PFSK-1 (cell line): ENCODE data around the gene ATP1A1.

Experiments
- FOXP2 ChIP-seq: optimal IDR thresholded peaks from 2 replicates; pipeline ENCODE3; 2011; ENCODE audit warnings: borderline replicate concordance, control low read depth, inconsistent platforms; ENCODE audit not compliant: insufficient read depth; ENCODE audit errors: extremely low read length, extremely low read depth
- POLR2AphosphoS5 ChIP-seq: IDR thresholded peaks from 2 replicates; pipeline ENCODE4 v1.6.1; 2012; ENCODE audit warnings: low read depth, mild to moderate bottlenecking, control low read depth, low read length, moderate library complexity
- SIN3A ChIP-seq: IDR thresholded peaks from 2 replicates; pipeline ENCODE4 v1.6.1; 2012; ENCODE audit warnings: mild to moderate bottlenecking, low read length, moderate library complexity, borderline replicate concordance; ENCODE audit not compliant: insufficient read depth
- TF ChIP-seq, protein P1 (sequence below), 2 experiments: IDR thresholded peaks; 2 replicates each; pipeline versions ENCODE4 v1.6.1 to v1.8.0; 2011 to 2012; ENCODE audit warnings: low read depth in 2 of 2, low read length in 2 of 2, control low read depth in 1 of 2, inconsistent platforms in 1 of 2, mild to moderate bottlenecking in 1 of 2, moderate library complexity in 1 of 2; ENCODE audit not compliant: insufficient read depth in 1 of 2

DNA sequence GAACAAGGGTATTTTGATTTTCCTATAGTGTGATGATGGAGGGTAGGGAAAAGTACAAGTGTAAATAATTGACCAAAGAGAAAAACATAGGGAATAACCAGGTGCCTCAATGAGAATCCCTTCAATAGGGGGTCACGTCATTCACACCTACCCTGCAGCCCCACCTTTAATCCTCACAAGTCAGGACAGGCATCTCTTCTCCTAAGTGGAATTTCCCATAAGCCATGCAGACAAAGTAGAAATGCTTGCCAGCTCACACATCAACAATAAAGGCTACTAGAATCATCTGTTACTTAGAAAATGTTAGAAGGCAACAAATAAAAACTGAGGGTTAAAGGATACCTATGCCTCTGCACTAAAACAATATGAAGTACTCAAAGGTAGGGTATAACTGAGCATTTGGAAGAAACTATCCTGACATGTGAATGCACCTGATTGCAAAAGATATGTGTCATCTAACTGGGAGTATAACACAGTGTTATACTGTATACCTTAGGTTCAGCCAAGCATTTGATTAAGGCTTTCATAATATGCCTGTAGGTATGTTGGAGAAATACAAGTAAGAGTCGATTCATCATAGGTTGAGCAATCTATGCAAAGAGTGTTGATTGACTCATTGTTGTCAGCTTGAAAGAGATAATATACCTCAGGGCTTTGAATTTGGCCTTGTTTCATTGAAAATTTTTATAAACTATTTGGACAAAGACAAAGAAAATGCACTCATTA, 32.4 kb upstream of the ATP1A1 start:
- TF ChIP-seq POLR2AphosphoS5 (no peak), SIN3A (no peak), FOXP2 (no peak)
- TF ChIP-seq, protein P1, sequence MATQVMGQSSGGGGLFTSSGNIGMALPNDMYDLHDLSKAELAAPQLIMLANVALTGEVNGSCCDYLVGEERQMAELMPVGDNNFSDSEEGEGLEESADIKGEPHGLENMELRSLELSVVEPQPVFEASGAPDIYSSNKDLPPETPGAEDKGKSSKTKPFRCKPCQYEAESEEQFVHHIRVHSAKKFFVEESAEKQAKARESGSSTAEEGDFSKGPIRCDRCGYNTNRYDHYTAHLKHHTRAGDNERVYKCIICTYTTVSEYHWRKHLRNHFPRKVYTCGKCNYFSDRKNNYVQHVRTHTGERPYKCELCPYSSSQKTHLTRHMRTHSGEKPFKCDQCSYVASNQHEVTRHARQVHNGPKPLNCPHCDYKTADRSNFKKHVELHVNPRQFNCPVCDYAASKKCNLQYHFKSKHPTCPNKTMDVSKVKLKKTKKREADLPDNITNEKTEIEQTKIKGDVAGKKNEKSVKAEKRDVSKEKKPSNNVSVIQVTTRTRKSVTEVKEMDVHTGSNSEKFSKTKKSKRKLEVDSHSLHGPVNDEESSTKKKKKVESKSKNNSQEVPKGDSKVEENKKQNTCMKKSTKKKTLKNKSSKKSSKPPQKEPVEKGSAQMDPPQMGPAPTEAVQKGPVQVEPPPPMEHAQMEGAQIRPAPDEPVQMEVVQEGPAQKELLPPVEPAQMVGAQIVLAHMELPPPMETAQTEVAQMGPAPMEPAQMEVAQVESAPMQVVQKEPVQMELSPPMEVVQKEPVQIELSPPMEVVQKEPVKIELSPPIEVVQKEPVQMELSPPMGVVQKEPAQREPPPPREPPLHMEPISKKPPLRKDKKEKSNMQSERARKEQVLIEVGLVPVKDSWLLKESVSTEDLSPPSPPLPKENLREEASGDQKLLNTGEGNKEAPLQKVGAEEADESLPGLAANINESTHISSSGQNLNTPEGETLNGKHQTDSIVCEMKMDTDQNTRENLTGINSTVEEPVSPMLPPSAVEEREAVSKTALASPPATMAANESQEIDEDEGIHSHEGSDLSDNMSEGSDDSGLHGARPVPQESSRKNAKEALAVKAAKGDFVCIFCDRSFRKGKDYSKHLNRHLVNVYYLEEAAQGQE (IDR thresholded peaks at IDR 0.05; ENCODE audit: insufficient read depth in 1 of 2, low read depth in 2 of 2, low read length in 2 of 2): no peak
